Putamen (tissue), 1 donor: Measurements from ENCODE around the gene SHB.

Experiments
- DNase-seq: peaks from one replicate; pipeline ENCODE4 v3.0.0-alpha.2; 2016; ENCODE audit warnings: low spot score

SHB gene

DNA sequence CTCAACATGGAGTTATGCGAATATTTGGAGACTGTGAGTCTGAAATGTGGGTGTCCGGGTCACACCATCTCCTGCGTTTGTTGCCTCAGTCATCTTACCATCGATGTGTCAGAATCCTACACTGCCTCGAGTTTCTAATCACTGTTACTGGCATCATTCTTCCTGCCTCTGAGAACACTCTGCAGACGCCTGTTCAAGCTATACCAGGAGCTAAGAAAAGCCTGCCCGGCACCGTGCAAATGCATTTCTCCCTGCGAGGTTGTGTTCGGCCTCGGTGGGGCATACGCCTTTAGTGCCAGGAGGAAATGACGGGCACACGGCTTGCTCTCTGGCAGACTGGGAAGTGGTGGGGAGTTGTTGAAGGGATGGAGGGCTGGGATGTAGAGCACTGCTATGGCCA is 133.9 kb downstream of the SHB start:
- no peak for DNase-seq

DNA sequence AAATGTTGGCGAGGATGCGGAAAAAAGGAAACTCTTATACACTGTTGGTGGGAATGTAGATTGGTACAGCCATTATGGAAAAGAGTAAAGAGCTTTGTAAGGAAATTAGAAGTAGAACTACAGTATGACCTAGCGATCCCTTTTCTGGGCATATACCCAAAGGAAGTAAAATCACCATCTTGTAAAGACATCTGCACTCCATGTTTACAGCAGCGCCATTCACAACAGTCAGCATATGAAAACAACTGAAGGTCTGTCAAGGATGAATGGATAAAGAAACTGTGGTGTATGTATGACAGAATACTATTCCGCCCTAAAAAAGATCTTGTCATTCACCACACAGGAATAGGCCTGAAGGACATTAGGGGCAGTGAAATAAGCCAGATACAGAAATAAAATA is 137.4 kb downstream of the SHB start:
- no peak for DNase-seq

DNA sequence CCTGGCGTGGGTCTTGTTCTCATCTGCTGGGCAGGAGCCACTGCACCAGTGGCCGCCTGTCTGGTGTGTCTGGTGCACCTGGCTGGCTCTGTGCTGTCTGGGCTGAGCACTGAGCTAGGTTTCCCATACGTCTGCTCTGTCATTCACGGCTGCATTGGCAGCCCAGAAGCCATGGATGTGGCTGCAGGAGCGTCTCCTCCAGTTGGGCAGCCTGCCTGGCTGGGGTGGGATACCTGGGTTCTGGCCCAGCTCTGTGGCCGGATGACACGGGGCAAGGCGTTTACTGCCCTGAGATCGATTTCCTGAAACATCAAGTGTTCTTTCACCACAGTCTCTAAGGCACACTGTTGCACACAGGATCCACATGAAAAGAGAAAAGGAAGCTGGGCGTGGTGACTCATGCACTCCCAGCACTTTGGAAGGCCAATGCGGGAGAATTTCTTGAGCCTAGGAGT is 139.6 kb downstream of the SHB start:
- DNase-seq, result no peak

DNA sequence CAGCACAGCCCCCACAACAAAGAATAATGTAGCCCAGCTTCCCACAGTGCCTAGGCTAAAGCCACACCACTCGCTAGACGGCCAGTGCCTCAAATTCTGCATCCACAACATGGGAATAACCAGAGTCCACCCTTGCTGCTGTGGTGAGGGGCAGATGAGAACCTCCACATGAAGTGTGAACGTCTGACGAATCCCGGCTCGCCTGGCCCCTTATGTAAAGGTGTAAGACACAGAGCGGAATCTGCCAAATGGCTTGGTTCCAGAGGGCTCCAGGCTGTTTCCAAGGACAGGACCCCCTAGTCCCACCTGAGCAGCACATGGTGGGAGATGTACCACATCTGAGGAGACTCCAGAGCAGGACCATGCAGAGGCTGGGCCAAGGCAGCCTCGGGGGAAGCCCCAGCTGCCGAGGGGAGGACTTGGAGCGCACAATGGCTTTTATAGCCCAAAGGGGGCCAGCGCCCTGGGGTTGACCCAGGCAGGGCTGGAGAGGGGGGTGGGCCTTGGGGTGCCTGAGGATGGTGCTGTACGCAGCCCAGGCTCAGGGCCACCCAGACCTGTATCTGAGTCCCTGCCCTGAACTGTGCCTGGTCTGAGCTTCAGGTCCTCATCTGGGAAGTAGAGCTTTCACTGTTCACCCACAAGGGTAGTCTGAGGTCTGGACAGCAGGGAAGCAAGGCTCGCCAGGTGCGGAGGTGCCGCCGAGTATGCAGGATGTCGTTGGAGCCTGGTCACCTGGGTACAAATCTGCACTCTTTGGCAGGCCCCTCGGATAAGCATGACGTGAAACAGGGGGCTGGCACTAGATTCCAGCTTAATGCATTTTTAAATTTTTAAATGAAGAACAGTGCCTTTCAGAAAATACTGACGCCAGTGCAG is 140.2 kb downstream of the SHB start:
- DNase-seq, result no peak

DNA sequence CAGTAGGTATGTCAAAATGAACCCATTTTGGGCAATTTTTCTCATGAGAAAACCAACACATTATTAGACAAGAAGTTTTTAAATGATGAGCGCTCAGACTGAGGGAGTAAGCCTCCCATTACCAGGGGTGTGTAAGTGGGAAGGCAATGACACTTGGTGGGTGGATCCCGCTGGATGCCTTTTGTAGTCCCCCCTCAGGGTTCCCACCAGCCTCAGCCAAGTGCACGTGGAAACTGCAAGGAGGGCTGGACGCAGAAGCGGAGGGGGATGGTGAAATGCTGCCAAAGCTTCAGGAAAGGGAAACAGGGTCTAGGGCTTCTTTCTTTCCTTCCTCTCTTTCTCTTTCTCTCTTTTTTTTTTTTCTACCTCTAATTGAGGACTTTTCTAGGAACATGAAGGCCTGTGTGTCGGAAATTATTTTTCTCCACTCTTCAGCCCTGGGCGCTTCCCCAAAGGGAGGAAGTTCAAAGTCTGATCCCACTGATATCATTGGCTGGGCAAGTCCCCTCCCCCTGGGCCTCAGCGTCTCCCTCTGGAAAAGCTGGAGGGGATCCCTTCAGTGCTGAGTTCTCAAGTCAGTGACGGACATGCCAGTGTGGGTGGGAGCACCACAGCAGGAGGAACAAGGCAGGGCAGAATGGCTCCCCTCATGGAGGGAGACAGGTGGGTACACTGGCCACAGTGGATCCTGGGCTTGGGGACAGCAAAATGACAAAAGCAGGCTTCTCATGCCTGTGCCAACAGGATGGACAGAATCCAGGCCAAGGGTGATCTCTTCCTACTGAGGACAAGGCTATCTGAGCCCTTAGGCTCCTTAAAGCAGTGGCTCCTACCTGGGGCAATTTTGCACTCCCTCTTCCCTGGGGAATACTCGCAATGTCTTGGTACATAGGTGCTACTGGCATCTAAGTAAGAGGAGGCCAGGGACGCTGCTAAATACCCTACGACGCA is 141.2 kb downstream of the SHB start:
- DNase-seq, result no peak

DNA sequence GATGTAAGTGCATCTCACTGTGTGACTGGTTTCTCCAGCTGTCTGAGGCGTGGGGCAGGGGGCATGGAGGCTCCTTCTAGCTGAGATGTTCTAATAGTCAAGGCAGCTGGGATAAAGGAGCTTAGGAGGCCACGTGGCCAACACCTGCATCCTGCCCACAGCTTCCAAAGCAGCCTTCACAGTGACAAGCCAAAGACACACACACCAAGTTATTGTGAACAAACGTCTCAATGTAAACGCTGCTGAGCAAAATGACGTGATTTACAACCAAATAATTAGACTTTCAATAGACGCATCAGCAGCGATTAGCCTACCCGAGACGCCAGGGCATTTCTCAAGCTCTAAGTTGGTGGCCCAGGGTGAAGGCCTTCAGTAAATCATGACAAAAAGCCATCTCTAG is 141.9 kb downstream of the SHB start:
- no peak for DNase-seq

DNA sequence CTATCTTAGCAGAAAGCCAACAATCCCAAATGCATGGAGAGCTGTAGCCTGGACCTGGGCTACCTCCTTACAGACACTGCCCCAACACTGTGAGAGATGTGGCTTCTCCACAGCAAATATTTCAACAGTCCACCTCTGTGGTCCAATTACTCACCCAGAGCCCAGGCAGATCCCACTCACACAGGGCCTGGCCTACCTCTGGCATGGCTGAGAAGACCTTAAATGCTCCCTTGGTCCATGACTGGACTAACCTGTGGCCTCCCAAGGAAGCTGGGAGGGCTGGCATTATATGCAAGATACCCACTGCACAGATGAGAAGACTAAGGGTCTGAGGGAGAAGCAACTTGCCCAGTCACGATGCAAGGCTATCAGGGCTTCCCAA is 142.3 kb downstream of the SHB start:
- no peak for DNase-seq

DNA sequence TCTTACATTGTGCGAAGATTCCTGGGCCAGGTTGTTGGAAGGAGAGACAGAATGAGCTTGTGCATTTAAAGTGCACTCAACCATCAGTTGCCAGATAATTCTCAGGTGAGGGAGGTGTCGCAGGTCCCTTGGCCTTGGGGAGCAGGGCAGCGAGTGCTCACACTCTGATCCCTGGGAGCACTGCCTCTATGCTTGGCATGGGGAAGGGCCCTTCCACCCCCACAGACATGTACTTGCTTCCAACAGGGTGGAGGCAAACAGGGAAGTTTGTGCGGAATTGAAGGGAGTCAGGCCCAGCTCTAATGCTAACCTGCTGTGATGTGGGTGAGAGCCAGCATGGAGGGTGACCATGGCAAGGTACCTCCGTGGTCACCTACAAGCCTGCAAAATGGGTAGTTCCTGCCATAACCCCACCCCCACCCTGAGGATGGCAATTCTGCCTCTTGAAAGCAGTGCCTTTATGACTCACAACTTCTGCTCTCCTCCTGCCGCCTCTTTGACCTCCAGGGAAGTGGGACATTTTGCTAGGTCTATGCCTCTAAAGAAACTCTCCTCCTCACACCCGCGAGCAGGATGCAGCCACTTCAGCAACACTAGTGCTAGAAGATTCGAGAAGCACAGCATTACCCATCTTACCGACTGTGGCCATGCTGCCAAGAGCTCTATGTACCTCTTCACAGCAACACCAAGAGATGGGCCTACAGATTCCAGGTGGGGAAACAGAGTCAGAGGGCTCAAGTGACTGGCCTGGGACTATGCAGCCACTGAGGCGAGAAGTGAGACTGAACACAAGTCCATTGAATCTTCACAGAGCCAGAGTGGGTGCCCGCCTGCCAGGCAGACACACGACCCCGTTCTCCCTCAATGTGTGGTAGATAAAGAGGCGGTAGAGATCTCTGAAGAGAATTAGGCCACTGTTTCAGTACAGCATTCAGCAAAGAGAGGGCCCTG is 143.0 kb downstream of the SHB start:
- no peak for DNase-seq

DNA sequence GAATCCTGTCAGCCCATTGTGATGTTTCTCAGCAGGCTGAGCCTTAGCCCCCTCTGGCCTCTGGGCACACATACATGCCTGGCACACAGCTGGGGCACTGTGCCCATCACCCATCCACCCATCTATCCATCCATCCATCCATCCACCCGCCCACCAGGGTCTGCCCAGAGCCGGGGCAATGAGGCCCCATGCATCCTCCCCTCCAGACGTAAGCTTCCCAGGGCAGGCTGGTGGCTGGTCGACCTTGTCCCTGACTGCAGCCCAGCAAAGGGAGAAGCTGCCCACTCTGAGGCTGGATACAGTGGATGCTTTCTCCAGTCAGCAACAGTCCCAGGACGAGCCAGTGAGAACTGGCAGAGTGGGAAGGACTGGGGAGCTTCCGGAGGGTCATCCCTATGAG is 144.0 kb downstream of the SHB start:
- no peak for DNase-seq

DNA sequence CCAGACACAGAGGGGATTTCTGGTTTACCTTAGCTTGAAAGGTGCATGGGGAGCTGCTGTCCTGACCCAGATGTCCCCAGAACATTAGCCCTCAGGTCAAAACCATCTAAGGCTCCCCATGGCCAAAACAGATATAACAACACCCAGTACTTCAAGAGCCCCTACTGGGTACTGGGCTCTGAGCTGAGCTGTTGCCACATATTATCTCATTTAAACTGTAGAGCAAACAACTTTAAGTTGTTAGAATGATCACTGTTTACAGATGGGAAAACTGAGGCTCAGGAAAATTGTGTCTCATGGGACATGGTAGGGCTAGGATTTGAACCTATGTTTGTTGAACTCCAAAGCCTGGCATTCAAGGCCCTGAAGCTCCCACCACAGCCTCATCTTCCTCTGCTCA is 144.5 kb downstream of the SHB start:
- no peak for DNase-seq

DNA sequence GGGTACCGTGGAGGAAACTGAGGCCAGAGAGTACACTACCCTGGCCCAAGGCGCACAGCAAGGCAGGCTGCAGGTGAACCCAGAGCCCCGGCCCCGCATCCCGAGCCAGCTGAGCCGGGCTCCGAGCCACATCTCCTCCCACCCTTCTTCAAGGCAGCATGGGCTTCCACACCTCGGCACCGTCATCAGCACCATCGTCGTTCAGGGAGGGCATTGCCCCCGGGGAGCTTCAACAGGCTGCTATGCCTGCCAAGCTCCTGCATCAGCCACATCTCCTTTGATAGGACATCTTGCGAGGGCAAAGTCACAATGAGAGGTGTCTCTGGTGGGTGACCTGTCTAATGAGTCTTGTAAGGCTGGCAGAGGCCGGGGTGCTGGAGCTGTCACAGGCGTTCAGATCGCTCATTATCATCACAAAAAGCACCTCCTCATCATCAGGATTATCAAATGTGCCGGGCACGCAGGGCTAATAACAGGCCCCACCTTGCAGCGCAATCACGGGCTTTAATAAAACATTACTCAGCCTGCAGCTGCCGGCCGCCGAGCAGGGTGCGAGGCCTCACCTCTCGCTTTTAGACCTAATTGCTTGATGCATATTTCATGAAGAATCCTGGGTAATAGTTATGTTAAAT is 145.1 kb downstream of the SHB start:
- DNase-seq, result no peak

DNA sequence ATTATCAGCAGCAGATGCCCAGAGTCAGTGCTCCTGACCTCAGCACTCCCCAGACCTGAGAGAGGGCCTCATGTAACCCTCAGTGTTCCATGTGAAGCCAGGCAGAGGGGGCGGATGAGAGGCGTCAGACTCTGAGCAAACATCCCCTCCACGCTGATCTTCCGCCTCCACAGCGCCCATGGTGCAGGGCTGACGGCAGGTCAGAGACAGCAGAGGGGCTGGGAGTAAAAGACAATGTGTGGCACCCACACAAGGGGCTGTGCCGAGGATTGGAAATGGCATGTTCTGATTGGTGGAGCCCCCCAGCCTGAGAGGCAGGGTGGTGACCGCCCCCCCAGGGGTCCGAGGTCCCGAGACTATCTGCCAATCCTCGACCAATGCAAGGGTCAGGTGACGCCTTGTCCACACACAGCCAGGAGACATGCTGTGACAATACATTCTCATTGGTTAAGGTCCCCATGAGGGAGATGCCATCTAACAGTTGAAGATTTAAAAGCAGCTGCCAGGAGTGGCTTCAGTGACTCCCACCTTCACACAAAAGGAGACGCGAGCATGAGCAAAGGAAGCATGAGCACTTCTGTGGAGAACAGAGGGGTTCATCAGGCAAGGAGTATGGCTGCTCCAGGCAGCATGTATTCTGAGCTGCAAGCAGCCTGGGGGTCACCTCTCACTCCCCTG is 145.8 kb downstream of the SHB start:
- no peak for DNase-seq

DNA sequence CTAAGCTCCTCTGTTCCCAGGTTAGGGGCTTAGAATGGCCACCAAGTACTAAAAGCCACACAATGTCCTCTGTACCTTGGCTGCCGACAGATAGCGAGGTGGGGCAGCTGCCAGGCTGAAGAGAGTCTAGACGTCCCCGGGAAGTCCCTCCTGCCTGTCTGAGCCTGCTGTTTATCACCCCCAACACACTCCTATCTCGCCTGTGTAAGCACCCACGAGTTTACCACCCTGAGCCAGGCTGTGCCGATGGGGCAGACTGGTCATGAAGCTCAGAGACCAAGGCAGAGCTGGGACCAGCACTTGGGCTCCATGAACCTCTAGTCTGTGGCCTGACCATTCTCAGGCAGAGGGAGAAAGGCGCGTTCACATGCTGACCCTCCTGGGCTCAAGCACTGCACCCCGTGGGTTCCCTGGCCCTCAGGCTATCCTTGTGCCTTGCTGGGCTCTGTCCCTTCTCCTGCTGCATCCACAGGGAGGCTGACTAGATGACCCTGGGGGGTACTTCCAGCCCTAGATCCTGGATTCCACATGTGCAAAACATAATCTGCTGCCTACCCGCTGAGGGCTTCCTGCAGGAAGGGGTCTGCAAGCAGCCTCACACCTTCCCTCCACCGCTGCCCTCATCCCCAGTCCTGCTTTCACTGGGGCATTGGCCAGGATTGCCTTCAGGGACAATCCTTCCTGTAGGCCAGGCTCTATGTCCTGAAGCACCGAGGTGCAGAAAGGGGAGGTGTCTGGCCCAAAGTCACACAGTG is 146.5 kb downstream of the SHB start:
- DNase-seq, result no peak

DNA sequence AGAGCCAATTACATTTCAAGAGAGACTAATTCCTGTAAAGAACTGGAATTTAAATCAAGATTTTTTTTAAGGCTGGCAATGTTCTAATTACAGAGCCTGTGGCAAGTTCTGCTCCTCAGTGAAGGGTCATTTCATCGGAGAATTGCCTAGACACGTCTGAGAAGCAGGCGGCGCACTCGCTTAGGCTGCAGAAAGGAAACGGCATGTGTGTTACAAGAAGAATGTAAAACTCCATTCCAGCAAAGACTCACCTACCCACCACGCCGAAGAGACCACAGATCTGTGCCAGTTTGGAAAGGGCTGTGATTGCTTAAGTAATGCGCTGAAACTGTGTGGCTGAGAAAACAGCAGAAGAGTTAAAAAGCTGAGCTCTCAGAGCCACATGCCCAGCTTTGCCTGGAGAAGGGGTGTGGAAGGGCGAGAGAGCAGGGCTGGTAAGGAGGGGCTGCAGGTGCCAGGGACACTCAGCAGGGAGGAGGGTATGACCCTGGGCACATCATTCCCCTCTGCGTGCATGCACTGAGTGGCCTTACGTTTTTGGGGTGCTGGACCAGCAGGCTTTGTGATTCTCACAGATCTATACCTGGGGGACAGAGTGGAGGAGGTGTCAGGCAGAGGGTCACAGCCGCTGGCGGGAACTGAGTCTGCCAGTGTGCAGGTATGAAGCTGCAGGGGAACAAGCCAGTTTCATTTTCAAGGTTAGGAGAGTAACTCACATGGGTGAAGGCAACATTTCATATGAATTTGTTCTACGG is 147.3 kb downstream of the SHB start:
- no peak for DNase-seq

DNA sequence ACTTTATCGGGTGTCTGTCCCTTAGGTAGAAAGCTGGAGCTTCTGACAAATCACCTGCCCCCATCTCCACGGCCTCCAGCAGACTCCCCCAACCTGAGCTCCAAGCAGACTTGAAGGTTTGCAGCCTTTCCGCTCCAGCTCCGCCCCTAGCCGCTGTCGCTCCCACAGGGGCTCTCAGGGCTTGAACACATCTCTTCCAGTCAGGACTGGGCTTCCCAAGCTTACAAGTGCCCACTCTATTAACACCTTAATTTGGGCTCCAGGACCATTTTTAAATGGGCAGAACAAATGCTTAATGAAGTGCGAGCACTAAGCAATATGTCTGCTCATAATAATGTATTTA is 147.9 kb downstream of the SHB start:
- no peak for DNase-seq

DNA sequence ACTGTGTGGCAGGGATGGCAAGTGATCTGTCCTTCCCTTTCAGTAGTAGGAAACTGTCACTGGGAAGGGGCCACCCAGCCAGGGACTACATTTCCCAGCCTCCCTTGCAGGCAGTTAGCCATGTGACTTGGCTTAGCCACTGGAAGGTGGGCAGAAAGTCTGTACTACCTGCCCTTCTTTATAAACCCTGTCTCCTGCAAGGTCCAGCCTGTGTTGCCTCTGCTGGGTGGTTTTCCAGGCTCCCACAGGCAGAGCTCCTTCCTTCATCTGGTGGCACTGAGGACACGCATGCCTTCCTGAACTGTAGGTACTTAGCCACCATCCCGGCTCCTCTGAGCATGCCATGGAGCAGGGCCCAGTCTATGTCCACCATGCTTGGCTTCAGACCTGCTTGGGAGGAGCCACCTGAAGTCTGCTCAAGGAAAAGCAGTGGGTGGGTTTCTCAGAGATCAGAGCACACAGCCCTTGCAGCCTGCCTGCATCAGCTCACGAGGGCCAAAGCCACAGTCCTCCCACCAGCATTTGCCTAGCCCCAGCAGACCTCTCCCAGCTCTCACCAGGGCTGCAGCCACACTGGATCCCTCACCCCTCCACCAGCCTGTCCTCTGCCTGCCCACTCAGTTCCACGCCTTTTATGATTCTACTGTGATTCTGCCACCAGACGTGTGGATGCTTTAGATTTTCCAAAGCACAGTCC is 148.4 kb downstream of the SHB start:
- no peak for DNase-seq

DNA sequence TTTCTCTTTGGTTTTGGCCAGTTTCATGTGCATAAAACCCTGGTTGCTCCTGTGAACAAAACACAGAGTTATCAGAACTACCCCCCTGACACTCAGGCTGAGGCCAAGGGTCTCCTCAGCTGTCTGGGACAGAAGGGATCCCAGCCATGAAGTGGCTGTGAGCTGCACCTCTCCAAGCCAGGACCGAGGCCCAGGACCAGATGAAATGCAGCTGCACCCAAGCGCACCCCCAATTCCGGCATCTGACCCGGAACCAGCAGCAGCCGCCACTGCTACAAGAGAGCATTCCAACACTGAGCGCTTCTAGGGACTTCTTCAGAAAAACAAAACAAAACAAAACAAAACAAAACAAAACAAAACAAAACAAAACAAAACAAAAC is 149.1 kb downstream of the SHB start:
- DNase-seq, result no peak

DNA sequence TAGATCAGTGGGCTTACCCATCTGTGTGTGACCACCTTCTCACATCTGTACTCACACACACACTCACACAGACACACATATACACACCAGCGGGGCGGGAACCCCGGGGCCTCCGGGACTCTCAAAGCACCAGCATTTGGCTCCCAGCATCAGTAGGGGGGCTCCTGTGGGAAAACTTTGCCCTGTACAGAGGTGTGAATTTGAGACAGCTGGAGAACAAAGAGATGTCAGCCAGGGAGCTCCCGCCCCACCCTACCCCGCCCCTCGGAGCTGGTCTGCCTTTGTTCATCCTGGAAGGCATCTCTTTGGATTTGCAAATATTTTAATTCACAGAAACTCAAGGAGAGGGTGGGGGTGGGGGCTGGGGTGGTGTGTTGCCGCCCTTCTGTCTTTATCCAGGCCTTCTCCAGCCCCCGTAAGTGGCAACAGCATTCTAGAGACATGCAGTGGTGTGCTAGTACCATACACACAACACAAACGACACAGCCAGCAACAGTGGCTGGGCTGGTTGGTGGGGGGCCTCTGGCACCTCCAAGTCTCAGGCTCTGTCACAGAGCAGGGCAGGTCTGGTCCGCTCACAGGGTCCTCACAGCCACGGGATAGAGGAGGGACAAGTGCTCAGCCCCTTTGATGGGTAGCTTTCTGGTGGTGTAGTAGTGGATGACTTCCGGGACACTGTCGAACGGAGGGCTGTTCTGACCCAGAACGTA is 149.6 kb downstream of the SHB start:
- DNase-seq, result no peak
